ENCODE results near the gene COL28A1.

Gene COL28A1

GRCh38 chr7:7452119-7452518 is 83.6 kb downstream of the COL28A1 start:
- no peak overlapping the region for H3K9ac ChIP-seq (ENCODE audit: low read length)
- no peaks in the 10 kb centered on the region for H3K36me3 ChIP-seq (ENCODE audit: control insufficient read depth, low read depth, low read length)
- no peak overlapping the region for H3K27ac ChIP-seq (ENCODE audit: low read length)
- peaks cover 8% of the 10 kb centered on the region for H3K9me3 ChIP-seq (ENCODE audit: control insufficient read depth, low read depth, low read length)
- no peaks in the 10 kb centered on the region for H3K4me1 ChIP-seq (ENCODE audit: control insufficient read depth, low read depth, low read length)
- no peak overlapping the region for H3K4me3 ChIP-seq (ENCODE audit: low read length)
- H3K27me3 ChIP-seq (ENCODE audit: control insufficient read depth, insufficient read depth, low read length), result no peaks in the 10 kb centered on the region

- no peaks in the 10 kb centered on the region for H3K27me3 ChIP-seq (ENCODE audit: control insufficient read depth, insufficient read depth, low read length)
- peaks cover 8% of the 10 kb centered on the region for H3K9me3 ChIP-seq (ENCODE audit: control insufficient read depth, low read depth, low read length)
- no peaks in the 10 kb centered on the region for H3K36me3 ChIP-seq (ENCODE audit: control insufficient read depth, low read depth, low read length)
- no peak overlapping the region for H3K4me3 ChIP-seq (ENCODE audit: low read length)
- no peak overlapping the region for H3K27ac ChIP-seq (ENCODE audit: low read length)
- H3K4me1 ChIP-seq (ENCODE audit: control insufficient read depth, low read depth, low read length), result no peaks in the 10 kb centered on the region
- no peak overlapping the region for H3K9ac ChIP-seq (ENCODE audit: low read length)
These were observed 86.6 kb downstream of the COL28A1 start for GRCh38 chr7:7449055-7449454.

- no peaks in the 10 kb centered on the region for H3K27me3 ChIP-seq (ENCODE audit: control insufficient read depth, insufficient read depth, low read length)
- peaks cover 8% of the 10 kb centered on the region for H3K9me3 ChIP-seq (ENCODE audit: control insufficient read depth, low read depth, low read length)
- H3K27ac ChIP-seq (ENCODE audit: low read length), result no peak overlapping the region
- no peak overlapping the region for H3K4me3 ChIP-seq (ENCODE audit: low read length)
- no peaks in the 10 kb centered on the region for H3K36me3 ChIP-seq (ENCODE audit: control insufficient read depth, low read depth, low read length)
- no peak overlapping the region for H3K9ac ChIP-seq (ENCODE audit: low read length)
- H3K4me1 ChIP-seq (ENCODE audit: control insufficient read depth, low read depth, low read length), result no peaks in the 10 kb centered on the region
These were observed 89.1 kb downstream of the COL28A1 start for GRCh38 chr7:7446616-7447015.

- Histone ChIP-seq H3K4me1 (ENCODE audit: control insufficient read depth, low read depth, low read length) (no peaks in the 10 kb centered on the region), H3K27ac (ENCODE audit: low read length) (no peak overlapping the region), H3K36me3 (ENCODE audit: control insufficient read depth, low read depth, low read length) (no peaks in the 10 kb centered on the region), H3K9ac (ENCODE audit: low read length) (no peak overlapping the region), H3K4me3 (ENCODE audit: low read length) (no peak overlapping the region), H3K27me3 (ENCODE audit: control insufficient read depth, insufficient read depth, low read length) (no peaks in the 10 kb centered on the region), H3K9me3 (ENCODE audit: control insufficient read depth, low read depth, low read length) (peaks cover 3% of the 10 kb centered on the region)
These were observed 91.8 kb downstream of the COL28A1 start for GRCh38 chr7:7443806-7444350.

- Histone ChIP-seq H3K27ac (ENCODE audit: low read length) (no peak overlapping the region), H3K9ac (ENCODE audit: low read length) (no peak overlapping the region), H3K4me3 (ENCODE audit: low read length) (no peak overlapping the region), H3K9me3 (ENCODE audit: control insufficient read depth, low read depth, low read length) (no peaks in the 10 kb centered on the region), H3K27me3 (ENCODE audit: control insufficient read depth, insufficient read depth, low read length) (no peaks in the 10 kb centered on the region), H3K4me1 (ENCODE audit: control insufficient read depth, low read depth, low read length) (peaks cover 2% of the 10 kb centered on the region), H3K36me3 (ENCODE audit: control insufficient read depth, low read depth, low read length) (no peaks in the 10 kb centered on the region)
These were observed 96.1 kb downstream of the COL28A1 start for GRCh38 chr7:7439564-7439963.

GRCh38 chr7:7438851-7439250 is 96.8 kb downstream of the COL28A1 start:
- peaks cover 9% of the 10 kb centered on the region for H3K4me1 ChIP-seq (ENCODE audit: control insufficient read depth, low read depth, low read length)
- no peaks in the 10 kb centered on the region for H3K9me3 ChIP-seq (ENCODE audit: control insufficient read depth, low read depth, low read length)
- no peak overlapping the region for H3K9ac ChIP-seq (ENCODE audit: low read length)
- no peak overlapping the region for H3K27ac ChIP-seq (ENCODE audit: low read length)
- H3K36me3 ChIP-seq (ENCODE audit: control insufficient read depth, low read depth, low read length), result no peaks in the 10 kb centered on the region
- no peaks in the 10 kb centered on the region for H3K27me3 ChIP-seq (ENCODE audit: control insufficient read depth, insufficient read depth, low read length)
- no peak overlapping the region for H3K4me3 ChIP-seq (ENCODE audit: low read length)

- H3K4me3 ChIP-seq (ENCODE audit: low read length), result no peak overlapping the region
- no peaks in the 10 kb centered on the region for H3K9me3 ChIP-seq (ENCODE audit: control insufficient read depth, low read depth, low read length)
- no peak overlapping the region for H3K27ac ChIP-seq (ENCODE audit: low read length)
- H3K36me3 ChIP-seq (ENCODE audit: control insufficient read depth, low read depth, low read length), result no peaks in the 10 kb centered on the region
- H3K4me1 ChIP-seq (ENCODE audit: control insufficient read depth, low read depth, low read length), result peaks cover 12% of the 10 kb centered on the region
- no peaks in the 10 kb centered on the region for H3K27me3 ChIP-seq (ENCODE audit: control insufficient read depth, insufficient read depth, low read length)
- no peak overlapping the region for H3K9ac ChIP-seq (ENCODE audit: low read length)
These were observed 99.7 kb downstream of the COL28A1 start for GRCh38 chr7:7435978-7436377.

- Histone ChIP-seq H3K4me1 (ENCODE audit: control insufficient read depth, low read depth, low read length) (peaks cover 12% of the 10 kb centered on the region), H3K4me3 (ENCODE audit: low read length) (no peak overlapping the region), H3K9me3 (ENCODE audit: control insufficient read depth, low read depth, low read length) (no peaks in the 10 kb centered on the region), H3K27me3 (ENCODE audit: control insufficient read depth, insufficient read depth, low read length) (no peaks in the 10 kb centered on the region), H3K27ac (ENCODE audit: low read length) (no peak overlapping the region), H3K36me3 (ENCODE audit: control insufficient read depth, low read depth, low read length) (no peaks in the 10 kb centered on the region), H3K9ac (ENCODE audit: low read length) (no peak overlapping the region)
These were observed 101.3 kb downstream of the COL28A1 start for GRCh38 chr7:7434329-7434728.

GRCh38 chr7:7433811-7434210 is 101.9 kb downstream of the COL28A1 start:
- H3K4me3 ChIP-seq (ENCODE audit: low read length), result no peak overlapping the region
- H3K4me1 ChIP-seq (ENCODE audit: control insufficient read depth, low read depth, low read length), result peaks cover 12% of the 10 kb centered on the region
- H3K27ac ChIP-seq (ENCODE audit: low read length), result no peak overlapping the region
- H3K36me3 ChIP-seq (ENCODE audit: control insufficient read depth, low read depth, low read length), result no peaks in the 10 kb centered on the region
- H3K9me3 ChIP-seq (ENCODE audit: control insufficient read depth, low read depth, low read length), result no peaks in the 10 kb centered on the region
- H3K9ac ChIP-seq (ENCODE audit: low read length), result no peak overlapping the region
- H3K27me3 ChIP-seq (ENCODE audit: control insufficient read depth, insufficient read depth, low read length), result no peaks in the 10 kb centered on the region

GRCh38 chr7:7432979-7433378 is 102.7 kb downstream of the COL28A1 start:
- Histone ChIP-seq H3K27me3 (ENCODE audit: control insufficient read depth, insufficient read depth, low read length) (no peaks in the 10 kb centered on the region), H3K36me3 (ENCODE audit: control insufficient read depth, low read depth, low read length) (no peaks in the 10 kb centered on the region), H3K4me3 (ENCODE audit: low read length) (no peak overlapping the region), H3K4me1 (ENCODE audit: control insufficient read depth, low read depth, low read length) (peaks cover 12% of the 10 kb centered on the region), H3K27ac (ENCODE audit: low read length) (no peak overlapping the region), H3K9me3 (ENCODE audit: control insufficient read depth, low read depth, low read length) (no peaks in the 10 kb centered on the region), H3K9ac (ENCODE audit: low read length) (no peak overlapping the region)

- no peak overlapping the region for H3K27ac ChIP-seq (ENCODE audit: low read length)
- no peaks in the 10 kb centered on the region for H3K9me3 ChIP-seq (ENCODE audit: control insufficient read depth, low read depth, low read length)
- no peaks in the 10 kb centered on the region for H3K27me3 ChIP-seq (ENCODE audit: control insufficient read depth, insufficient read depth, low read length)
- H3K9ac ChIP-seq (ENCODE audit: low read length), result no peak overlapping the region
- H3K4me1 ChIP-seq (ENCODE audit: control insufficient read depth, low read depth, low read length), result peaks cover 3% of the 10 kb centered on the region
- no peak overlapping the region for H3K4me3 ChIP-seq (ENCODE audit: low read length)
- no peaks in the 10 kb centered on the region for H3K36me3 ChIP-seq (ENCODE audit: control insufficient read depth, low read depth, low read length)
These were observed 106.9 kb downstream of the COL28A1 start for GRCh38 chr7:7428806-7429205.

- Histone ChIP-seq H3K27ac (ENCODE audit: low read length) (no peak overlapping the region), H3K36me3 (ENCODE audit: control insufficient read depth, low read depth, low read length) (no peaks in the 10 kb centered on the region)
These were observed 108.3 kb downstream of the COL28A1 start for GRCh38 chr7:7427363-7427762.

More at GRCh38 chr7:7427363-7427762, 108.3 kb downstream of the COL28A1 start:
- H3K9me3 ChIP-seq (ENCODE audit: control insufficient read depth, low read depth, low read length), result no peaks in the 10 kb centered on the region
- no peaks in the 10 kb centered on the region for H3K27me3 ChIP-seq (ENCODE audit: control insufficient read depth, insufficient read depth, low read length)
- H3K4me3 ChIP-seq (ENCODE audit: low read length), result no peak overlapping the region
- no peaks in the 10 kb centered on the region for H3K4me1 ChIP-seq (ENCODE audit: control insufficient read depth, low read depth, low read length)
- no peak overlapping the region for H3K9ac ChIP-seq (ENCODE audit: low read length)

Measured in iPS-18a (cell line).